Prostate gland (tissue), 2 donors: ENCODE data around the gene TRIM22.

ENCODE experiments used
- POLR2AphosphoS5 ChIP-seq: sonication (generic); formaldehyde crosslinking; IDR thresholded peaks from one replicate; pipeline ENCODE4 v1.6.1; 2017; ENCODE audit warnings: antibody characterized with exemption
- TF ChIP-seq, protein P1 (sequence below), 4 experiments: fragments of 200-600 bp in 2 of 4; fragments of 450-650 bp in 2 of 4; sonication (generic) in 2 of 4; IDR thresholded peaks; 1 replicate in 3 of 4; 2 replicates in 1 of 4; pipeline ENCODE4 v1.5.1; 2016 to 2019; ENCODE audit warnings: antibody characterized with exemption in 4 of 4, mild to moderate bottlenecking in 2 of 4, moderate library complexity in 2 of 4

DNA sequence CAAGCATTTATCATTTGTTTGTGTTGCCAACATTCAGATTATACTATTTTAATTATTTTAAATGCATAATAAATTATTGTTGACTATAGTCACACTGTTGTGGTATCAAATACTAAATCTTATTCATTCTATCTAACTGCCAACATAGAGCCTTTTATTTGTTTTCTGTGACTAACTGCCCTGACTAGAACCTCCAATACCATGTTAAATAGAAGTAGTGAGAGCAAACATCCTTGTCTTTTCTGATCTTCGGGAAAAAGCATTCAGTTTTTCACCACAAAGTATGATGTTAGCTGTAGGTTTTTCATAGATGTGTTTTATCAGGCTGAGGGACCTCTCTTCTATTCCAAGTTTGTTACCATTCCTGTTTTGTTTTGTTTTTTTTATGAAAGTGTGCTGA is 49.6 kb upstream of the TRIM22 start:
- TF ChIP-seq, protein P1, sequence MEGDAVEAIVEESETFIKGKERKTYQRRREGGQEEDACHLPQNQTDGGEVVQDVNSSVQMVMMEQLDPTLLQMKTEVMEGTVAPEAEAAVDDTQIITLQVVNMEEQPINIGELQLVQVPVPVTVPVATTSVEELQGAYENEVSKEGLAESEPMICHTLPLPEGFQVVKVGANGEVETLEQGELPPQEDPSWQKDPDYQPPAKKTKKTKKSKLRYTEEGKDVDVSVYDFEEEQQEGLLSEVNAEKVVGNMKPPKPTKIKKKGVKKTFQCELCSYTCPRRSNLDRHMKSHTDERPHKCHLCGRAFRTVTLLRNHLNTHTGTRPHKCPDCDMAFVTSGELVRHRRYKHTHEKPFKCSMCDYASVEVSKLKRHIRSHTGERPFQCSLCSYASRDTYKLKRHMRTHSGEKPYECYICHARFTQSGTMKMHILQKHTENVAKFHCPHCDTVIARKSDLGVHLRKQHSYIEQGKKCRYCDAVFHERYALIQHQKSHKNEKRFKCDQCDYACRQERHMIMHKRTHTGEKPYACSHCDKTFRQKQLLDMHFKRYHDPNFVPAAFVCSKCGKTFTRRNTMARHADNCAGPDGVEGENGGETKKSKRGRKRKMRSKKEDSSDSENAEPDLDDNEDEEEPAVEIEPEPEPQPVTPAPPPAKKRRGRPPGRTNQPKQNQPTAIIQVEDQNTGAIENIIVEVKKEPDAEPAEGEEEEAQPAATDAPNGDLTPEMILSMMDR (IDR thresholded peaks at IDR 0.05): no peak
- no peak for TF ChIP-seq POLR2AphosphoS5
